GM19372 (cell line): ENCODE measurements around the gene VEGFA.

Source experiments
- ATAC-seq: cut with Tn5 transposase; IDR thresholded peaks from one replicate; pipeline ENCODE4 v1.9.1; 2021; ENCODE audit warnings: mild to moderate bottlenecking, low read depth, moderate library complexity; ENCODE audit not compliant: unreplicated experiment

Gene VEGFA

GRCh38 chr6:43758617-43759050, 11.4 kb upstream of the VEGFA start:
- ATAC-seq = no peak

GRCh38 chr6:43759136-43759906, 10.7 kb upstream of the VEGFA start:
- ATAC-seq = no peak

DNA sequence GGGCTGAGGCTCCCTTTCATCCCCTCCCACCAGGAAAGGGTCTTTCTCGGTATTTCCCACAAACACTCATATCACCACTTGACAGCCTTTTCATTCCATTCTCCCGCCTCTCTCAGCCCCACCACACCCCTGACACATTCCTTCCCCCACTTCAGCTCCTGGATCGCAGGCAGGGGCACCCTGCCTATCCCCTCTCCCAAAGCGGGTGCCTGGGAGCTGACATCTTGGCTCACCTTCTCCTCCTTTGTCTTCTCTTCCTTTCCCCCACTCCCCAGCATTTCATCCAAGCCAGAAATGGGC, 10.2 kb upstream of the VEGFA start:
- no peak for ATAC-seq

DNA sequence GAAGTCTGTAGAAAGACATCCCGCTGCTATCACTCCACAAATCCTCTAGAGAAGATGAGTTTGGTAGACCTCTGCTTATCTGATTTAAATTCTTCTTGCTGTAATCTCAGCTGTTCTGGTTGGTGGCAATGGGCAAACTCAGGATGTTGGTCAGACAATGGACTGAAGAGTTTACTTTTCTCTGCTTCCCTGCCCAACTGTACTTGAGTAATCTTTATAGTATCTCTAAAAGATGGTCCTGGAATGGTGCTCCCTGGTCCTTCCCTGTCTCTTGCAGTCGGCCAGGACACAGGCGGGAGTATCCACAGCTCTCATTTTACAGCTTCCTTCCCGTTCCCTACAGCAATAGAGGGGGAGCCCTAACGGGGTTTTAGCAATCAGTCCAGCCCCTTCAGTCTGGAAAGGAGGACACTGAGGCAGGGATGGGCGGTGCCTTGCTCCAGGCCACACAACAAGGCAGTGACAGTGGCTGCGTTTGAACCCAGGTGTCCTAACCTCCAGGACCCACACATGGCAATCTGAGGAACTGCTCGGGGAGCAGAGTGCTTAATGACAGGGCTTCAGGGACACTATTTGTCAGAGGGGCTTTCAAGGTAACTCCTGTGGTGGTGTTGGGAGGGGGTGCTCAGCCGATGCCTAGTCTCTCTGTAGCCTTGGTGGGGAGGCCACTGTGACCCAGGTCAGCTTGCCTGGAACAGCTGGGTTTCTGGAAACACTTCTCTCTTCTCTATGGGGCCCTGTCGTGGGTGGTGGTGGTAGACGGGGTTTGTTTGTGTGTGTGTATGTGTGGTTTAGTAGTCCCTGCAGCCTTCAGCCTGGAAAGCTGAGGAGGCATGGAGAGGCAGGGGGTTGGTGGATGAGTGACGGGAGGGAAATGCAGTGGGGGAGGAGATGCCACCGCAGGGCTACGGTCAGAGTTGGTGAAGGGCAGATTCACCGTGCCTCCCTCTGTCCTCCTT, 9.5 kb upstream of the VEGFA start:
- no peak for ATAC-seq

DNA sequence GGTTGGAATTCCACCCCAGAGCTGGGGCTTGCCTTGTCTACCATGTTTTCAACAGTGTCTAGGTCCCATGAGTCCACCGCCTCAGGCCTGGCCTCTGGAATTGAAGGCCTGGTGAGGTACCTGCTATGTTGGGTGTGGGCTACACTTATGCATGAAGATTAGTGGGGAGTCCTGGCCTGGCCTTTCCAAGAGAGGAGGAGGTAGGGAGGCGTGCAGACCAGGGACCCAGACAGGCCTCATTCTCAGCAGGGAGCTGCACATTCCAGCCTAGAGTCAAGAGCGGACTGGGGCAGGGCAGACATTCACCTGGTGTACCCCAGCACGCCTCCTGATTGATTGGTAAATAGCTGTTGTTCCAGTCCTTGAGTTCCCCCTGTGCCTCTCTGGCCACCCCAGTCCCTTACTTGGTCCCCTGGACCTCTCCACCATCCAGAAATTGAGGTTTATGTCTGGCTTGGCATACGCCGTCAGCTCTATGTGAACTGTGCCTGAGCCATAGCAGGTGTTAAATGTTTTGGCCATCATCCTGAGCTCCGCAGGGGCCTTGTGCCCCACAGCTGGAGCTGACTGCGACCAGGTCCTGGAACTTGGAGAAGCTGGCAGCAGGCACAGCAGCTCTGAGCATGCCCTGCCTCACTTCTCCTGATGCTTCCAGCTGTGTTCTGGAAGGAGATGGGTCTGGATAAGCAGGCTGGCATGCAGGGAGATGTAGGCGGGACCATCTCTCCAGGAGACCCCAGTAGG, 8.2 kb upstream of the VEGFA start:
- ATAC-seq = no peak

DNA sequence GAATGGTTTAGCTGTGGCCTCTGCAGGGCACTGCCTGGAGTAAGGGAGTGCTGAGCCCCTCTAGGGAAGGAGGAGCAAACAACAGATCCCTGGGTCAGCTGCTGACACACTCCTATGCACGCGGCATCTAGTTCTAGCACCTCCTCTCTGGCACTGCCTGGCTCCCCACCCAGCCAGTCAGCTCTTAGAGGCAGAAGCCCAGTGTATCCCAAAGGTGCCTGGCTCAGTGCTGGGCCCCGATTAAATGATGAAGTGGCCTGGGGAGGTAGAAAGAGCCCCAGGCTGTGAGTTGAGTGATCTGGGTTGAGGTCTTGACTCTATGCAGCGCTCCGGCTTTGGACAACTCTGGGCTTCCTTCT, 7.6 kb upstream of the VEGFA start:
- ATAC-seq = no peak

- ATAC-seq = no peak
Observed at GRCh38 chr6:43762966-43763695, 6.9 kb upstream of the VEGFA start.

GRCh38 chr6:43763812-43764522, 6.0 kb upstream of the VEGFA start:
- no peak for ATAC-seq

DNA sequence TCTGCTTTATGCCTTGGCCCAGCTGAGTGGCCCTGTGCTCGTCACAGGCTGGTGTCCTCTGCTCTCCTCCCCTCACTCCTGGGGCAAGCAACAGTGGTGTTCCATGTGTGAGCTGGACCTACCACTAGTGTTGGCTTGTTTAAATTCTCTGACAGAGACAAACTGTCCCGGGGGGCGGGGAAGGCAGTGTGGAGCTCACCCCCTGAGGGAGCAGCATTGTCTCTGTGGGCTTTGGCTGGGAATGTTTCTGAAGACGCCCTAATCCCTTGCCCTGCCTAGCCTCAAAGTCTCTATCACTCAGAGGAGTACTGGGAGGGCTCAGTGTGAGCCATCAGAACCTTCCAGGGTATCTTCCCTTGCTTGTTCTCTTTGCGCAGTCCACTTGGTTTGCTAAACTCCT, 5.2 kb upstream of the VEGFA start:
- no peak for ATAC-seq

GRCh38 chr6:43765776-43766499, 4.1 kb upstream of the VEGFA start:
- no peak for ATAC-seq

DNA sequence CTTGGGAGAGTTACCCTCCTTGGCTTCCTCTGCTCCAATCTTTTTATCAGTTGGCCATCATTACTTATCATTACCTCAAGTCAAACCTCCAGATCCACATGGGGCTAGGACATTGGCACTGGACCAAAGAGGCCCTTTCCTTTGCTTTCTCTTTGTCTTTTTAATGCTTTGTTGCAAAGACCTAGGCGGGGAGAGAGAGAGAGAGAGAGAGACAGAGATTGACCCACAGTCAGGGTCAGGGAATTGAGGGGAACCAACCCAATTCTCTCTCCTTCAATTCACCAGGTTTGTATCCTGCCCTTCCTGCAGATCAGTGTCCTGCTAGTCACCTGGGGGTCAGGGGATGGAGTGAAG, 3.5 kb upstream of the VEGFA start:
- no peak for ATAC-seq

DNA sequence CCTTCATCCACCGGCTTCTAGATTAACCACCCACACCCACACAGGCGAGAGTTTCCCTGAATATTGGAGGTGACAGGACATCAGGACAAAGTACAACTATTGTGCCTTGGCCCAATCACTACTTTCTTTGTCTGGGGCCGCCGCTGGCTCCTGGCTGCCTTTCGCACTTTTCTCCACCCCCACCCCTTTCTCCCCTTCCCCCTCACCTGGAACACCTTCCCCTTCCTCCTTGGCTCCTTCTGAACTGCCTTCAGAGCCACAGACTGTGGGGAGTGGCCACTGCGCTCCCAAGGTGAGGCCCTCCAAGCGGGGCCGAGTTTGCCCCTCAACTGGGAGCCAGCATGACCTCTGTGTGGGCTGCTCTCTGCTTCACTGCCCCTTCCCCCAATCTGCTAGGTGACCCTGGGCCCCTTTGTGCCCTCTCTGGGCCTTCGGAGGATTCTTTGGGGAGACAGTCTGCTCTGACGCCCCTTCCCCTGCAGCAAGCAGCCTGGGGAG, 3.0 kb upstream of the VEGFA start:
- no peak for ATAC-seq

GRCh38 chr6:43767553-43768505, 2.2 kb upstream of the VEGFA start:
- ATAC-seq = no peak

DNA sequence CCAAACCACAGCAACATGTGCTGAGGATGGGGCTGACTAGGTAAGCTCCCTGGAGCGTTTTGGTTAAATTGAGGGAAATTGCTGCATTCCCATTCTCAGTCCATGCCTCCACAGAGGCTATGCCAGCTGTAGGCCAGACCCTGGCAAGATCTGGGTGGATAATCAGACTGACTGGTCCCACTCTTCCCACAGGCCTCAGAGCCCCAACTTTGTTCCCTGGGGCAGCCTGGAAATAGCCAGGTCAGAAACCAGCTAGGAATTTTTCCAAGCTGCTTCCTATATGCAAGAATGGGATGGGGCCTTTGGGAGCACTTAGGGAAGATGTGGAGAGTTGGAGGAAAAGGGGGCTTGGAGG, 1.5 kb upstream of the VEGFA start:
- ATAC-seq = no peak

- no peak for ATAC-seq
Observed at GRCh38 chr6:43768983-43769525, 957 bp upstream of the VEGFA start.

GRCh38 chr6:43770372-43771209, 580 bp downstream of the VEGFA start:
- no peak for ATAC-seq
